WTC11 (cell line): Measurements from ENCODE around the gene CHAT.

Experiments
- CREB1 ChIP-seq: sonication (generic); formaldehyde crosslinking; IDR thresholded peaks from 2 replicates; pipeline ENCODE4 v1.8.0; 2023; ENCODE audit warnings: mild to moderate bottlenecking, missing genetic modification reagents
- CTCF ChIP-seq: fragments of 200-600 bp; IDR thresholded peaks from 2 replicates; pipeline ENCODE4 v1.8.0; 2022; ENCODE audit warnings: antibody characterized with exemption
- ELF4 ChIP-seq: sonication (generic); formaldehyde crosslinking; IDR thresholded peaks from 2 replicates; pipeline ENCODE4 v1.8.1; 2022; ENCODE audit warnings: low read depth, mild to moderate bottlenecking, moderate library complexity, missing genetic modification reagents
- KAT7 ChIP-seq: sonication (generic); formaldehyde crosslinking; IDR thresholded peaks from 2 replicates; pipeline ENCODE4 v1.8.1; 2023; ENCODE audit warnings: missing genetic modification reagents, mild to moderate bottlenecking, borderline replicate concordance
- MAX ChIP-seq: sonication (generic); formaldehyde crosslinking; IDR thresholded peaks from 2 replicates; pipeline ENCODE4 v1.8.0; 2022; ENCODE audit warnings: mild to moderate bottlenecking, missing genetic modification reagents
- PRDM15 ChIP-seq: sonication (generic); formaldehyde crosslinking; IDR thresholded peaks from 2 replicates; pipeline ENCODE4 v1.8.0; 2022; ENCODE audit warnings: missing genetic modification reagents
- TEAD4 ChIP-seq: sonication (generic); formaldehyde crosslinking; IDR thresholded peaks from 2 replicates; pipeline ENCODE4 v1.8.0; 2022; ENCODE audit warnings: mild to moderate bottlenecking, missing genetic modification reagents
- ZNF281 ChIP-seq: sonication (generic); formaldehyde crosslinking; IDR thresholded peaks from 2 replicates; pipeline ENCODE4 v1.8.0; 2023; ENCODE audit warnings: mild to moderate bottlenecking, missing genetic modification reagents

DNA sequence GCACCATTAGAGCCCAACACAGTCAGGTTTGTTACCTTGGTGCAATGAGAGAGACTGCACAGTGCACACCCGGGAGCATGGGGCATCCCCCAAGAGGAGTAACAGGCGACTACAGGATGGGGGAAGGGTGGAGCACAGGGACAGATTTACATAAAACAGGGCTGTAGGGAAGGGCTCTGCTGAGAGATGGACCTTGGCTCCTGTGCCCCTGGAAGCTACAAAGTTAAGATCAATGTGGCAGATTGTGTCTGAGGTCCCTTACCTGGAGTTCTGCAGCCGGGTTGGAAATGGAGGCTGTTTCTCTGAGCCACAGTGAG is 17.4 kb upstream of the CHAT start:
- TF ChIP-seq CTCF (no peak), ZNF281 (no peak), ELF4 (CRISPR knock-in tag) (no peak), CREB1 (CRISPR knock-in tag) (no peak), TEAD4 (no peak), PRDM15 (CRISPR knock-in tag) (no peak), KAT7 (CRISPR knock-in tag) (no peak), MAX (CRISPR knock-in tag) (no peak)
